ENCODE data around the gene GPR39.
A peak's percentile ranks its signal among the peaks of the same experiment; 100 is the strongest.
"Not testable (repeated sequence)": the region's sequence is repeated elsewhere in the genome, so short reads cannot be mapped to it uniquely, and the experiment has no call there.

The GPR39 gene

GRCh38 chr2:132416723-132417395 is at the start of gene GPR39:
Gene GPR39 (plus strand): TSS chr2:132416805.
- DNase-seq = no peak

GRCh38 chr2:132368191-132368590 is 48.4 kb upstream of the GPR39 start:
- DNase-seq = no peak

- DNase-seq = no peak
Measured at GRCh38 chr2:132372276-132372675, 44.3 kb upstream of the GPR39 start.

- DNase-seq = no peak
Measured at GRCh38 chr2:132373391-132374135, 43.0 kb upstream of the GPR39 start.

GRCh38 chr2:132374151-132374550 is 42.5 kb upstream of the GPR39 start:
- DNase-seq = no peak

- no peak for DNase-seq
Measured at GRCh38 chr2:132374551-132374950, 42.1 kb upstream of the GPR39 start.

GRCh38 chr2:132374961-132375360 is 41.6 kb upstream of the GPR39 start:
- no peak for DNase-seq

- no peak for DNase-seq
Measured at GRCh38 chr2:132381376-132381775, 35.2 kb upstream of the GPR39 start.

GRCh38 chr2:132383956-132384355 is 32.6 kb upstream of the GPR39 start:
- no peak for DNase-seq

- DNase-seq = peak in 1 of 2 donors; percentile 7
Measured at GRCh38 chr2:132384491-132385151, 32.0 kb upstream of the GPR39 start.

- DNase-seq = no peak
Measured at GRCh38 chr2:132387126-132387525, 29.5 kb upstream of the GPR39 start.

GRCh38 chr2:132390076-132390475 is 26.5 kb upstream of the GPR39 start:
- DNase-seq = no peak

GRCh38 chr2:132391378-132391777 is 25.2 kb upstream of the GPR39 start:
- DNase-seq = no peak

- DNase-seq = no peak
Measured at GRCh38 chr2:132392221-132392620, 24.4 kb upstream of the GPR39 start.

- DNase-seq = no peak
Measured at GRCh38 chr2:132392879-132393278, 23.7 kb upstream of the GPR39 start.

- not testable (repeated sequence) for DNase-seq
Measured at GRCh38 chr2:132397042-132397441, 19.6 kb upstream of the GPR39 start.

GRCh38 chr2:132400169-132400900 is 16.3 kb upstream of the GPR39 start:
- DNase-seq = no peak

GRCh38 chr2:132400901-132401240 is 15.7 kb upstream of the GPR39 start:
- DNase-seq = no peak

GRCh38 chr2:132401326-132401725 is 15.3 kb upstream of the GPR39 start:
- DNase-seq = no peak

GRCh38 chr2:132403146-132403545 is 13.5 kb upstream of the GPR39 start:
- DNase-seq = no peak

- no peak for DNase-seq
Measured at GRCh38 chr2:132404056-132404455, 12.5 kb upstream of the GPR39 start.

- no peak for DNase-seq
Measured at GRCh38 chr2:132407784-132408183, 8.8 kb upstream of the GPR39 start.

GRCh38 chr2:132412021-132412420 is 4.6 kb upstream of the GPR39 start:
- DNase-seq = no peak
